GM23338 (cell line): ENCODE measurements around the gene SLC22A16.

Source experiments
- CTCF ChIP-seq, 2 experiments: fragments of 200-600 bp in 1 of 2; sonication (generic) in 1 of 2; conservative IDR thresholded peaks; 2 replicates each; pipeline versions ENCODE4 v1.5.1 to v1.6.1; 2016 to 2017; ENCODE audit warnings: antibody characterized with exemption in 2 of 2, low read depth in 2 of 2, mild to moderate bottlenecking in 2 of 2, moderate library complexity in 1 of 2
- EZH2 ChIP-seq: fragments of 200-600 bp; sonication (generic); IDR thresholded peaks from one replicate; pipeline ENCODE4 v1.8.0; 2017; ENCODE audit warnings: antibody characterized with exemption, mild to moderate bottlenecking, low read depth; ENCODE audit not compliant: unreplicated experiment
- POLR2AphosphoS5 ChIP-seq: IDR thresholded peaks from 2 replicates; pipeline ENCODE4 v1.6.1; 2016; ENCODE audit warnings: antibody characterized with exemption, low read depth
- REST ChIP-seq: IDR thresholded peaks from one replicate; pipeline ENCODE4 v1.6.1; 2018; ENCODE audit warnings: antibody characterized with exemption; ENCODE audit not compliant: unreplicated experiment

- no peak for TF ChIP-seq REST
- no peak for TF ChIP-seq CTCF (conservative IDR thresholded peaks at IDR 0.05; ENCODE audit: low read depth in 2 of 2)
- TF ChIP-seq POLR2AphosphoS5, result no peak
- TF ChIP-seq EZH2, result no peak
Measured at GRCh38 chr6:110467566-110468140, 8.8 kb downstream of the SLC22A16 start.
